ENCODE results near the gene LRBA. TPM values are rescaled to one million over a fixed set of nuclear protein-coding genes. Genes with fewer than 3 reads are reported as not detected.

LRBA gene
- total RNA-seq, 1 experiment from 2014 or later = 55.3 TPM

DNA sequence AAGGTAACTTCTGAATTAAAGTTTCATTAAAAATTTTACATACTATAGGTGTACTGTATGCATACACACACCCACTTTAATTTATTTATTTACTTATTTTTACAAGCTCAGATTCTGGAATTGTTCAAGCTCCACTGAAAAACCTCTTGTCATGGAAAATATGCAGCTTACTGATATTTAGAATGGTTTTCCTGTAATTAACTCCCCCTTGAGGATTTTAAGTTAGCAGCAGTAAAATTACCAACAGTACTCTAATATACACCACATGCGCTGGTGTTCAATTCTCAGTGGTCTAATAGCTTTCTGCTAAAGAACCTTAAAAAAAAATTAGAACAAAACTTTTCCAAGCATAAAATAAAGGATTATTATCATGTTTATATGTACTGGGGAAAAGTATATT is 421.1 kb downstream of the LRBA start:
- no peaks in the 10 kb centered on the region for H3K9me3 Mint-ChIP-seq
- DNase-seq = no peak
- Histone ChIP-seq H4K5ac (ENCODE audit: insufficient read length, low read depth, low read length) (no peak overlapping the region), H3K14ac (ENCODE audit: insufficient read depth, low read length) (no peak overlapping the region), H4K20me1 (ENCODE audit: control insufficient read depth, insufficient read depth, insufficient read length) (no peaks in the 10 kb centered on the region), H3T11ph (ENCODE audit: low read length) (no peak overlapping the region), H4K8ac (replicated peaks; ENCODE audit: insufficient read length, low read depth, low read length) (no peak overlapping the region), H3K27ac (ENCODE audit: insufficient read length, low read depth, low read length) (no peak overlapping the region), H3K9ac (ENCODE audit: extremely low read depth, insufficient read length, low read length) (no peak overlapping the region), H3K4me1 (ENCODE audit: insufficient read depth, low read length) (peaks cover 7% of the 10 kb centered on the region), H2BK15ac (ENCODE audit: low read depth, low read length) (no peak overlapping the region), H3K56ac (ENCODE audit: insufficient read length, low read depth, low read length) (no peak overlapping the region), H3K27me3 (ENCODE audit: insufficient read depth, low read length) (no peaks in the 10 kb centered on the region), H2BK12ac (ENCODE audit: insufficient read length, low read depth, low read length) (no peak overlapping the region), H3K18ac (ENCODE audit: insufficient read length, low read depth, low read length) (no peak overlapping the region), H3K79me1 (ENCODE audit: insufficient read depth, low read depth, low read length, poor library complexity, severe bottlenecking) (no peaks in the 10 kb centered on the region), H4K91ac (ENCODE audit: insufficient read length, low read depth, low read length) (no peak overlapping the region), H3K9me3 (ENCODE audit: control insufficient read depth, low read depth, low read length) (no peaks in the 10 kb centered on the region), H2BK20ac (ENCODE audit: low read depth, low read length, poor library complexity, severe bottlenecking) (no peak overlapping the region), H3K23me2 (ENCODE audit: insufficient read length, low read depth, low read length, poor library complexity, severe bottlenecking) (no peaks in the 10 kb centered on the region), H2AK5ac (ENCODE audit: insufficient read length, low read length) (no peak overlapping the region), H3K79me2 (ENCODE audit: insufficient read depth, low read length) (no peaks in the 10 kb centered on the region), H2BK120ac (ENCODE audit: low read depth, low read length, poor library complexity, severe bottlenecking) (no peak overlapping the region), H2AFZ (ENCODE audit: low read length) (no peak overlapping the region), H3K4ac (ENCODE audit: low read depth, low read length) (no peak overlapping the region), H3K4me2 (ENCODE audit: insufficient read depth, insufficient read length, low read length) (no peak overlapping the region), H3K23ac (ENCODE audit: insufficient read length, low read depth, low read length) (no peak overlapping the region), H2BK5ac (ENCODE audit: insufficient read length, low read length) (no peak overlapping the region)
- H3K36me3 Mint-ChIP-seq (ENCODE audit: insufficient read depth in 1 of 3, low read depth in 3 of 3) = peaks cover 0 to 4% (median 0%) of the 10 kb centered on the region in 3 experiments; a peak in 1 of 7 replicates
- peaks cover 17 to 20% of the 10 kb centered on the region in 2 experiments for H3K4me1 Mint-ChIP-seq
- H3K27ac Mint-ChIP-seq = no peak overlapping the region
- TF ChIP-seq, protein P1, sequence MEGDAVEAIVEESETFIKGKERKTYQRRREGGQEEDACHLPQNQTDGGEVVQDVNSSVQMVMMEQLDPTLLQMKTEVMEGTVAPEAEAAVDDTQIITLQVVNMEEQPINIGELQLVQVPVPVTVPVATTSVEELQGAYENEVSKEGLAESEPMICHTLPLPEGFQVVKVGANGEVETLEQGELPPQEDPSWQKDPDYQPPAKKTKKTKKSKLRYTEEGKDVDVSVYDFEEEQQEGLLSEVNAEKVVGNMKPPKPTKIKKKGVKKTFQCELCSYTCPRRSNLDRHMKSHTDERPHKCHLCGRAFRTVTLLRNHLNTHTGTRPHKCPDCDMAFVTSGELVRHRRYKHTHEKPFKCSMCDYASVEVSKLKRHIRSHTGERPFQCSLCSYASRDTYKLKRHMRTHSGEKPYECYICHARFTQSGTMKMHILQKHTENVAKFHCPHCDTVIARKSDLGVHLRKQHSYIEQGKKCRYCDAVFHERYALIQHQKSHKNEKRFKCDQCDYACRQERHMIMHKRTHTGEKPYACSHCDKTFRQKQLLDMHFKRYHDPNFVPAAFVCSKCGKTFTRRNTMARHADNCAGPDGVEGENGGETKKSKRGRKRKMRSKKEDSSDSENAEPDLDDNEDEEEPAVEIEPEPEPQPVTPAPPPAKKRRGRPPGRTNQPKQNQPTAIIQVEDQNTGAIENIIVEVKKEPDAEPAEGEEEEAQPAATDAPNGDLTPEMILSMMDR (conservative IDR thresholded peaks at IDR 0.05) = no peak
- no peak overlapping the region for H3K4me3 Mint-ChIP-seq
- WGBS (ENCODE audit: extremely low coverage, insufficient read length, low lambda C conversion rate) = no CpG with 5 or more reads among the region's 1 CpG
- no peaks in the 10 kb centered on the region; the same call in 1 of the 2 replicates for H3K27me3 Mint-ChIP-seq (ENCODE audit: low read depth)
